Measurements from ENCODE around the gene GATA6. TPM values are rescaled to one million over a fixed set of nuclear protein-coding genes. Genes with fewer than 3 reads are reported as not detected.

The GATA6 gene
- total and polyA plus RNA-seq, 2 experiments from 2014 or later: 0.08 TPM; not detected in 1

- TF ChIP-seq ZNF462 (CRISPR knock-in tag; IDR thresholded peaks at IDR 0.05): no peak
- TF ChIP-seq ZNF331 (CRISPR knock-in tag; IDR thresholded peaks at IDR 0.05; ENCODE audit: low read depth): no peak
- no peak for TF ChIP-seq POLR2AphosphoS5 (IDR thresholded peaks at IDR 0.05; ENCODE audit: low read depth)
- no peak for TF ChIP-seq CREB1 (CRISPR knock-in tag; IDR thresholded peaks at IDR 0.05; ENCODE audit: low read depth)
- no peak for TF ChIP-seq STAT1 (IDR thresholded peaks at IDR 0.05; ENCODE audit: unreplicated experiment)
- no peak for TF ChIP-seq REST (IDR thresholded peaks at IDR 0.05; ENCODE audit: unreplicated experiment)
- TF ChIP-seq NANOG (IDR thresholded peaks at IDR 0.05; ENCODE audit: borderline replicate concordance): no peak
- no peak for TF ChIP-seq ZNF114 (CRISPR knock-in tag; IDR thresholded peaks at IDR 0.05)
These were observed 21.9 kb downstream of the GATA6 start (continued) for GRCh38 chr18:22191346-22191695.
